ENCODE results near the gene NMT2.

NMT2 gene

GRCh38 chr10:15088428-15089261, 79.8 kb downstream of the NMT2 start, which contains the start of gene ACBD7:
Gene ACBD7, minus strand, starts transcription at chr10:15088776. Its CDS starts 48 bp downstream, at chr10:15088728.
- DNase-seq: peak; percentile 79

- DNase-seq: no peak
Observed at GRCh38 chr10:15084502-15084922, 84.0 kb downstream of the NMT2 start.

DNA sequence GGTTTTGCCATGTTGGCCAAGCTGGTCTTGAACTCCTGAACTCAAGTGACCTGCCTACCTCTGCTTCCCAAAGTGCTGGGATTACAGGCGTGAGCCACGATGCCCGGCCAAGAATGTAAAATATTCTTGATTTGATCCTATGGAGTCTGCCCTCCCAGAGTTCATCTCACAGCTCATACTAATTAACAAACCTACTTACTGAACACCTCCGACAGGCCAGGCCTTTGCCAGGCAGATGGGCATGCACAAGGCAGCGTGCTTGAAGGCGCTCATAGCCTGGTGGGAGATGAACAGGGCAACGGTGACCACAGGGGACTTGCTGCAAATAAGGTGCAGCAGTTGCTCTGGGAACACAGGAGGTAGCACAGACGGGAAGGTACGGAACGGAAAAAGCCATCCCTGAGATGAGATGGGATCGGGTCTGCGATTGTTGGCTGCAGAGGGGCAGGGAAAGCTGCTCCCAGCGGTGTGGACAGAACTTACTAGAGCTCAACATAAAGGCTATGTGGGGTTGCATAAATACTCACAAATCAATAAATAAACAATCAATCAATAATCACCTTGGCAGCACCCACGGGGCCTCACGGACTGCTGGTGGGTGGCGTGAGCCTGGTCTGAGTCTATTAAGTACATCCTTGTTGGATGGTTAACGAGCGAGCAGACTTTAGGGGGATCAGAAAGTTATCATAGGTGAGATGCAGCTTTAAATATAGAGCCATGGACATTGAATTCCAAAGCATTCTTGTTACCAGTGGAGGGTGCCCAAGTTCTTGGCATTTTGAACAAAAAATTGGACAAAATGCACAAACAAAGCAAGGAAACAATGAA, 84.6 kb downstream of the NMT2 start:
- DNase-seq: no peak

DNA sequence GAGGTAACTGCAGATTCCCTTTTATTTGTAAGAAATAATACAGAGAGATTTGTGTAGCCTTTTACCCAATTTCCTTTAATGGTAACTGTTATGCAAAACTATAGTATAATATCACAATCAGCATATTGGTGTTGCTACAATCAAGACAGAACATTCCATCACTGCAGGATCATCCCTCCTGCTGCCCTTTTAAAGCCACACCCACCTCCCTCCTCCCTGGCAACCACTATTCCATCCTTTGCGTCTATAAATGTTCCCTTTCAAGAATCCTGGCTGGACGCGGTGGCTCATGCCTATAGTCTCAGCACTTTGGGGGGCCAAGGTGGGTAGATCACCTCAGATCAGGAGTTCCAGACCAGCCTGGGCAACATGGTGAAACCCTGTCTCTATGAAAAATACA, 93.1 kb downstream of the NMT2 start:
- DNase-seq: no peak

GRCh38 chr10:15072358-15072757, 96.1 kb downstream of the NMT2 start:
- DNase-seq: no peak

DNA sequence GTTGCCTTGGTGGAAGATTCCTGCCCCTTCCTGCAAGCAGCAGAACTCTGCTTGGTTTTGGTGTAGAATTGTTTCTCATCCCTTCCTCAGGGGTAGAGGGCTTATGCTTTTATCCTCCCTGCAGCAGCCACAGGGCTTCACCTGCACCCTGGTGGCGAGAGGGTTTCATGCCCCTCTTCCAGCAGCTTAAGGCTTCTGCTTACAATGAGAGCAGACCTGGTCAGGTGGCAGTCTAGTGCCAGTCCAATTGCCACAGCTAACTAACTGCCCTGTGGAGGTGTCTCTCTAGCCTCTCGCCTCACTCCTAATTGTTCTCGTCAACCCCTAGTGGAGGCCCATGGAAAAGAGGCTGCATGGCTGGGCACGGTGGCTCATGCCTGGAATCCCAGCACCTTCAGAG, 99.3 kb downstream of the NMT2 start:
- DNase-seq: no peak

- DNase-seq: no peak
Observed at GRCh38 chr10:15068802-15069201, 99.7 kb downstream of the NMT2 start.

- DNase-seq: no peak
Observed at GRCh38 chr10:15067154-15067553, 101.3 kb downstream of the NMT2 start.

DNA sequence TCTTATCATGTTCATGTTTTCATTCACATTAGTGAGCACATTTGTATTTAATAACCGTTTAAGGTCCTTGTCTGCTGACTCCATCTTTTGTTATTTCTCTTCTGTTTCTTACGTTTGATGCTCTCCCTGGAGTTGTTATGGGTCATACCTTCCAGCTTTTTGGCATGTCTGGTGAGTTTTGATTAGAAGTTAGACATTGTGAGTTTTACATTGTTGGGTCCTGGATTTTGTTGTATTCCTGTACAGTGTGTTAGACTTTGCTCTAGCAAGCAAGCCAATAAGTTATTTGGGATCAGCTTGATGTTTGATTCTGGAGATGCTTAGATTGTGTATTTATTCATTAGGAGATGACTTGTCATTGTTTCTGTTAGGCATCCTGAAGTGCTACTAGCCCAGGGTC, 107.9 kb downstream of the NMT2 start:
- DNase-seq: no peak

- DNase-seq: no peak
Observed at GRCh38 chr10:15059914-15060313, 108.6 kb downstream of the NMT2 start.

GRCh38 chr10:15058689-15059088, 109.8 kb downstream of the NMT2 start:
- DNase-seq: no peak

Measured in NCI-H2171 treated with DMSO at 0.1 percent for 48 hours (cell line).